22Rv1 (cell line): ENCODE measurements around the gene TESK2.

Experiments
- CTCF ChIP-seq: fragments of 450-650 bp; IDR thresholded peaks from 2 replicates; pipeline ENCODE4 v1.5.1; 2017; ENCODE audit warnings: mild to moderate bottlenecking
- ZFX ChIP-seq: fragments of 450-650 bp; IDR thresholded peaks from 2 replicates; pipeline ENCODE4 v1.6.1; 2017; ENCODE audit warnings: antibody characterized with exemption, borderline replicate concordance

GRCh38 chr1:45400049-45400448 lies 90.9 kb downstream of the TESK2 start:
- no peak for TF ChIP-seq CTCF
- TF ChIP-seq ZFX, result no peak
